Tibial artery (tissue), 4 donors: ENCODE results near the gene SORCS1.

ENCODE experiments used
- DNase-seq, 2 donors: peaks; one replicate each; pipeline ENCODE4 v3.0.0-alpha.2; 2019
- H3K27ac ChIP-seq, 2 donors: fragments of 200-600 bp; sonication (generic) in 1 of 2; 1 replicate in 1 of 2; 2 replicates in 1 of 2; pipeline ENCODE4 v1.5.1; 2018 to 2019; ENCODE audit warnings: mild to moderate bottlenecking in 1 of 2
- H3K27me3 ChIP-seq, 2 donors: fragments of 200-600 bp; sonication (generic) in 1 of 2; one replicate each; pipeline versions ENCODE4 v1.5.1 to v1.6.0; 2016 to 2019
- H3K36me3 ChIP-seq, 3 donors: fragments of 200-600 bp; sonication (generic) in 2 of 3; one replicate each; pipeline ENCODE4 v1.5.1; 2016 to 2019; ENCODE audit warnings: mild to moderate bottlenecking in 2 of 3
- H3K4me1 ChIP-seq, 4 donors: fragments of 200-600 bp; sonication (generic) in 2 of 4; 1 replicate in 3 of 4; 2 replicates in 1 of 4; pipeline ENCODE4 v1.5.1; 2016 to 2019
- H3K4me3 ChIP-seq, 2 donors: fragments of 200-600 bp; sonication (generic) in 1 of 2; 1 replicate in 1 of 2; 2 replicates in 1 of 2; pipeline ENCODE4 v1.5.1; 2018 to 2019; ENCODE audit warnings: mild to moderate bottlenecking in 2 of 2
- H3K9me3 ChIP-seq, 3 donors: fragments of 200-600 bp; sonication (generic) in 1 of 3; one replicate each; pipeline ENCODE4 v1.5.1; 2016 to 2019
- intact Hi-C: fragments of 100-400 bp; cut with DNase I; formaldehyde crosslinking; loops from one replicate; pipeline ENCODE4 v1.15.0; 2023; ENCODE audit warnings: low total_unique reads
- TF ChIP-seq, protein P1 (sequence below), 2 experiments: fragments of 200-600 bp in 1 of 2; fragments of 450-650 bp in 1 of 2; IDR thresholded peaks; one replicate each; pipeline ENCODE4 v1.5.1; 2017 to 2019; ENCODE audit warnings: antibody characterized with exemption in 2 of 2, mild to moderate bottlenecking in 1 of 2, moderate library complexity in 1 of 2

The SORCS1 gene

DNA sequence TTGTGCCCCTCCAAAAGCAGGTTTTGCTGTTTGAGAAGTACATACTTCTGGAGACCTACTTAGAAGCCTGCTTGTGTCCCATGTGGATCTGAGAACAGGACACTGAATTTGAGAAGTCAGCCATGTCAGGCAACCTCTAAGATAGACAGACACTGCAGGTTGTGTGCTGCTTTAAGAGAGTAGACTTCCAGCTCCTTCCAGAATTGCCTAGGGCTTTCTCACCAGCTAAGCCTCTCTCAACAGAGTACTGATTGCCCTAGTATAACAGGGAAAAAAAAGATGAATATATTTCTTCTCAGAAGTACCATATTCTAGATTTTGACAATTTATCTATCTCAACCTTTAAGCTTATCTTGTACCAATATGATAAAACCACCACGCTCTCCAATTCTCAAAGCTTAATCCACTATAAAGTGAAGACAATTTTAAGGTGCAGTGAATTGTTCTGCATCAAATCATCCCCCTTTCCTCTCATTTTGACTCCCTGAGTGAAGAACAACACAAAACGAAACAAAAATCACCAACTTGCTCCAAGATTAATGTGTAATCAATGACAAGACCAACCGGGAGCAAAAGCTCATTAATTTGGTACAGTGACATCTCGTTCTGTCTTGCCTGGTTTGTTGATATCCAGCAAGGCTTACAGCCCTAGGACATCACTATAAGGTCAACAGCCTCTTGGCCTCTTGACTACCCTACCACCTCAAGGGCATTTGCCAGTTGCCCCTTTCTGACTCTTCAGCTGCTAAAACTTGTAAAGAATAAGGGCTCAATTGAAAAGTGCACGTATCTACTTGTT, 214.6 kb downstream of the SORCS1 start:
- Histone ChIP-seq H3K27ac (no peak overlapping the region), H3K36me3 (no peaks in the 10 kb centered on the region), H3K4me3 (no peak overlapping the region), H3K9me3 (no peaks in the 10 kb centered on the region), H3K27me3 (no peaks in the 10 kb centered on the region), H3K4me1 (no peaks in the 10 kb centered on the region)
- intact Hi-C loops = no loop called here
- no peak for DNase-seq
- TF ChIP-seq, protein P1, sequence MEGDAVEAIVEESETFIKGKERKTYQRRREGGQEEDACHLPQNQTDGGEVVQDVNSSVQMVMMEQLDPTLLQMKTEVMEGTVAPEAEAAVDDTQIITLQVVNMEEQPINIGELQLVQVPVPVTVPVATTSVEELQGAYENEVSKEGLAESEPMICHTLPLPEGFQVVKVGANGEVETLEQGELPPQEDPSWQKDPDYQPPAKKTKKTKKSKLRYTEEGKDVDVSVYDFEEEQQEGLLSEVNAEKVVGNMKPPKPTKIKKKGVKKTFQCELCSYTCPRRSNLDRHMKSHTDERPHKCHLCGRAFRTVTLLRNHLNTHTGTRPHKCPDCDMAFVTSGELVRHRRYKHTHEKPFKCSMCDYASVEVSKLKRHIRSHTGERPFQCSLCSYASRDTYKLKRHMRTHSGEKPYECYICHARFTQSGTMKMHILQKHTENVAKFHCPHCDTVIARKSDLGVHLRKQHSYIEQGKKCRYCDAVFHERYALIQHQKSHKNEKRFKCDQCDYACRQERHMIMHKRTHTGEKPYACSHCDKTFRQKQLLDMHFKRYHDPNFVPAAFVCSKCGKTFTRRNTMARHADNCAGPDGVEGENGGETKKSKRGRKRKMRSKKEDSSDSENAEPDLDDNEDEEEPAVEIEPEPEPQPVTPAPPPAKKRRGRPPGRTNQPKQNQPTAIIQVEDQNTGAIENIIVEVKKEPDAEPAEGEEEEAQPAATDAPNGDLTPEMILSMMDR (IDR thresholded peaks at IDR 0.05) = no peak

DNA sequence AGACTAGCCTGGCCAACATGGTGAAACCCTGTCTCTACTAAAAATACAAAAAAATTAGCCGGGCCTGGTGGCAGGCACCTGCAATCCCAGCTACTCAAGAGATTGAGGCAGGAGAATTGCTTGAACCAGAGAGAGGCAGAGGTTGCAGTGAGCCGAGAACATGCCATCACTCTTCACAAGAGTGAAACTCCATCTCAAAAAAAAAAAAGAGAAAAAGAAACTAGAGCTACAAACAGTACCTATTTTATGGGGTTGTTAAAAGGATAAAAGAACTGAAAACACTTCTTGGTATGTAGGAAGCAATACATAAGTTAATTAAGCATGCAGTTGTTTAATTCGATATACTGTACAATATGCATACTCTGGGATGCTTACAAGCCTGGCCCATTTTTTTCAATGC, 216.9 kb downstream of the SORCS1 start:
- no peaks in the 10 kb centered on the region for H3K27me3 ChIP-seq
- no peaks in the 10 kb centered on the region for H3K4me1 ChIP-seq
- DNase-seq = no peak
- TF ChIP-seq, protein P1 (IDR thresholded peaks at IDR 0.05) = no peak
- H3K9me3 ChIP-seq = no peaks in the 10 kb centered on the region
- H3K27ac ChIP-seq = no peak overlapping the region
- H3K36me3 ChIP-seq = no peaks in the 10 kb centered on the region
- H3K4me3 ChIP-seq = no peak overlapping the region
- intact Hi-C loops = no loop called here

DNA sequence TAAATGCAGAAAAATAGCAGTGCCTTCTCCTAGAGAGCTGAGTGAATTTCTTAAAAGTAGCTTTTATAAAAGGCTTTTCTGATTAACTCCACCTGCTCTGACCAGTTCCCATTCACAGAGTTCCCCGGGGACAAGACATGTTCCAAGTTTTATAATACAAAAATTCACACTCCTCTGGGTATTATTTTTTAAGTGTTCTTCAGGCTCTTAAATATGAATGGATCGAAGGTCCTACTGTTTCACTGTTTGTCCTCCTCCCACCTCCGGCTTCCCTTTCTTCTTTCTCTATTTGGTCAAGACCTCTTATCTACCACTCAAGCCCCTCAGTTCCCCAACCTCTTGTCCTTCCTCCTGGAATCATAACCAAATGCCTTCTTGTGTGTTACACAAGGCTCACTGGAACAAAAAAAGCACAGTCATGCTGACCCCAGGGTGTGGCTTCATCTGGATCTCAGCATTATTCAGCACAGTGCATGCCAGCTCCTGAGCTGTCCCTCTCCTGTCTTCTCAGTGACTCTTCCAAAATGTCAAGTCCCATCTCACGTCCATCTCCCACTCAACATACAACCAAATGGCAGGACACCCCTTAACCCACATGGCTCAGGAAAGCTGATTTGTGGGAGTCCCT, 222.4 kb downstream of the SORCS1 start:
- Histone ChIP-seq H3K4me1 (no peaks in the 10 kb centered on the region), H3K27me3 (no peaks in the 10 kb centered on the region), H3K4me3 (no peak overlapping the region), H3K36me3 (no peaks in the 10 kb centered on the region), H3K9me3 (no peaks in the 10 kb centered on the region), H3K27ac (no peak overlapping the region)
- peak in 1 of 2 donors; percentile 30 for DNase-seq
- intact Hi-C loops = no loop called here
- TF ChIP-seq, protein P1 (IDR thresholded peaks at IDR 0.05) = no peak

DNA sequence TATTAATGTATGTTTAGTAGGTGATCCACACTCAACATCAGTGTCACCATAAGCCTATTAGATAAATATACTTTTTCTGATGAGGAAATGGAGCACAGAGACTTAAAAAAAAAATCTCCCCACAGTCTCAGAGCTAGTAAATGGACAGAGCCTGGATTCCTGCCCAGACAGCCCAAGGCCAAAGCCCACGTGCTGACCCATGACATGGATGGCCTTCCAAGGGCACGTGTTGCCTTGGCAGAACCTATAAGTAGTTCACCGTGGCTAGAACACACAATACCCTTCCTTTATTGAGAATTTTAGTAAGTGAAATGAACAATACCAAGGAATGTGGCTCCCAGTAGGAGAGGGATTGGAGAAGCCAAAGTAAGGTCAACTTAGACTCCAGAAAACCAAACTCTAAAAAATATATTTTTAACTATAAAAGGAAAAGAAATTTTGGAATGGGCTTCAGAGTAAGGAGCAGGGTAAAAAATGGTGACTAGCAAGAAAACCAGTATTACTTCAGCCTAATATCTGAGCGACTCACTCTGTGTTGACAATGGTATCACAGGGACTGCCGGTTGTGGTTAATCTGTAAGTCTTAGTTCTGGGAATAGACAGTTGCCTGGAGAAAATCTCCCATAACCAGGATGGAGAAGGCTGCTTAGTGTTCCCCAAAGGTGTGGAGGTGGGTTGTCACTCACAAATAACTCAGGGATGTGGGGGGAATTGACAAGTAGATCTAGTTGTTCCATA, 223.0 kb downstream of the SORCS1 start:
- Histone ChIP-seq H3K27ac (no peak overlapping the region), H3K9me3 (no peaks in the 10 kb centered on the region)
- DNase-seq = no peak

DNA sequence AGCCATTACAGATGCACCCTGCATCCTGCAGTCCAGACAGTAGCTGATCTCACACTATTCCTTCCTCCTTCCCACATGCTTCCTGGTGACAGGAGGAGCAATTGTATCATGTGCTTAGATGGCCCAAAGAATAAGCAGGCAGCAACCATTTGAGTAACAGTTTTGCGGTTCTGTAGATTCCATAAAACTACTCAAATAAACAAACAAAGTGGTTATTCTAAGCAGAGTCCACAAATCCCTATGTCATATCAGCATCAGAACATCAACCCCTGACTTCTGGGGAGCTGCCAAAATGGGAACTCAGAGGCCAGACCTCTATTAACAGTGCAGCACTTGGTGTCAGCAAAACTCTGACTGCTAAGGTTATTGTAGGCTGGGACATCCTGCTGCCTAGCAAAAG, 226.0 kb downstream of the SORCS1 start:
- no peak overlapping the region for H3K27ac ChIP-seq
- intact Hi-C loops = no loop called here
- H3K4me3 ChIP-seq = no peak overlapping the region
- H3K4me1 ChIP-seq = no peaks in the 10 kb centered on the region
- TF ChIP-seq, protein P1 (IDR thresholded peaks at IDR 0.05) = no peak
- no peaks in the 10 kb centered on the region for H3K9me3 ChIP-seq
- no peaks in the 10 kb centered on the region for H3K27me3 ChIP-seq
- DNase-seq = no peak
- H3K36me3 ChIP-seq = no peaks in the 10 kb centered on the region

More for the DNA sequence above, 223.0 kb downstream of the SORCS1 start:
- Histone ChIP-seq H3K4me3 (no peak overlapping the region), H3K27me3 (no peaks in the 10 kb centered on the region), H3K36me3 (no peaks in the 10 kb centered on the region), H3K4me1 (no peaks in the 10 kb centered on the region)
- TF ChIP-seq, protein P1 (IDR thresholded peaks at IDR 0.05) = no peak
- intact Hi-C loops = no loop called here
